HL-60 (cell line): ENCODE data around the gene BHLHE41.

Source experiments
- DNase-seq, 2 experiments: peaks; one replicate each; pipeline ENCODE4 v3.0.0-alpha.2; 2010 to 2020; ENCODE audit warnings: low read depth in 1 of 2, low spot score in 1 of 2
- H3K27ac ChIP-seq: fragments of 250-450 bp; sonication (Bioruptor Pico); replicated peaks from 2 replicates; pipeline ENCODE4 v1.5.1; 2020; ENCODE audit warnings: mild to moderate bottlenecking, moderate library complexity
- H3K27me3 ChIP-seq: fragments of 250-450 bp; sonication (Bioruptor Pico); 2 replicates; pipeline ENCODE4 v1.5.1; 2021; ENCODE audit warnings: mild to moderate bottlenecking, moderate library complexity; ENCODE audit not compliant: insufficient read depth, poor library complexity, severe bottlenecking
- H3K4me3 ChIP-seq: replicated peaks from 2 replicates; pipeline ENCODE4 v1.5.1; 2011; ENCODE audit warnings: mild to moderate bottlenecking, control low read depth, low read length; ENCODE audit not compliant: insufficient read depth
- GABPA ChIP-seq: IDR thresholded peaks from 2 replicates; pipeline ENCODE4 v1.6.1; 2012; ENCODE audit warnings: low read depth
- POLR2AphosphoS5 ChIP-seq: IDR thresholded peaks from 2 replicates; pipeline ENCODE4 v1.6.1; 2012; ENCODE audit warnings: low read depth
- REST ChIP-seq: IDR thresholded peaks from 2 replicates; pipeline ENCODE4 v1.6.1; 2012; ENCODE audit warnings: low read depth; ENCODE audit not compliant: insufficient replicate concordance
- SPI1 ChIP-seq: IDR thresholded peaks from 2 replicates; pipeline ENCODE4 v1.6.1; 2012; ENCODE audit warnings: low read depth, mild to moderate bottlenecking, borderline replicate concordance
- TF ChIP-seq, protein P1 (sequence below): IDR thresholded peaks from one replicate; pipeline ENCODE4 v1.5.1; 2011; ENCODE audit warnings: low read length, control low read depth, inconsistent platforms; ENCODE audit not compliant: insufficient read depth

The BHLHE41 gene

DNA sequence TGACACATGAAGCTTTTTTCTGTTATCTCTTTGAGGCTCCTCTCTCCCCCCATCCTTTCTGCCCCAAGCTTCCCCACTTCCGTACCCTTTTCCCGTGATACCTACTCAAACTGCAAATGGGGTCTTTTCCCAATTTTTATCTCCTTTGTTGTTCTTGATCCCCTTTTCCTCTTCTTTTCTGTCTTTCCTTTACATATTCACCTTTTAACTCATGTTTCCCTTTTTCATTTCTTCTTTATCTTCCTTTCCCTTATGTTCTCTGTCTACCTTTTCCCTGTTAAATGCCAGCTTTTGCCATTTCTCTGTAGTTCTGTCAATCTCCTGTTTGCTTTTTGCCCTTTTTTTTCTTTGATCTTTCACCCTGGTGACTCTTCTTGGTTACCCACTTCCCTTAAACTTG, 2.6 kb upstream of the BHLHE41 start:
- DNase-seq, result no peak
- H3K4me3 ChIP-seq, result no peak overlapping the region
- no peak for TF ChIP-seq GABPA
- TF ChIP-seq REST, result no peak
- TF ChIP-seq POLR2AphosphoS5, result no peak
- TF ChIP-seq SPI1, result no peak
- TF ChIP-seq, protein P1, sequence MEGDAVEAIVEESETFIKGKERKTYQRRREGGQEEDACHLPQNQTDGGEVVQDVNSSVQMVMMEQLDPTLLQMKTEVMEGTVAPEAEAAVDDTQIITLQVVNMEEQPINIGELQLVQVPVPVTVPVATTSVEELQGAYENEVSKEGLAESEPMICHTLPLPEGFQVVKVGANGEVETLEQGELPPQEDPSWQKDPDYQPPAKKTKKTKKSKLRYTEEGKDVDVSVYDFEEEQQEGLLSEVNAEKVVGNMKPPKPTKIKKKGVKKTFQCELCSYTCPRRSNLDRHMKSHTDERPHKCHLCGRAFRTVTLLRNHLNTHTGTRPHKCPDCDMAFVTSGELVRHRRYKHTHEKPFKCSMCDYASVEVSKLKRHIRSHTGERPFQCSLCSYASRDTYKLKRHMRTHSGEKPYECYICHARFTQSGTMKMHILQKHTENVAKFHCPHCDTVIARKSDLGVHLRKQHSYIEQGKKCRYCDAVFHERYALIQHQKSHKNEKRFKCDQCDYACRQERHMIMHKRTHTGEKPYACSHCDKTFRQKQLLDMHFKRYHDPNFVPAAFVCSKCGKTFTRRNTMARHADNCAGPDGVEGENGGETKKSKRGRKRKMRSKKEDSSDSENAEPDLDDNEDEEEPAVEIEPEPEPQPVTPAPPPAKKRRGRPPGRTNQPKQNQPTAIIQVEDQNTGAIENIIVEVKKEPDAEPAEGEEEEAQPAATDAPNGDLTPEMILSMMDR, result no peak
- H3K27me3 ChIP-seq, result peaks cover 32% of the 10 kb centered on the region
- no peak overlapping the region for H3K27ac ChIP-seq

DNA sequence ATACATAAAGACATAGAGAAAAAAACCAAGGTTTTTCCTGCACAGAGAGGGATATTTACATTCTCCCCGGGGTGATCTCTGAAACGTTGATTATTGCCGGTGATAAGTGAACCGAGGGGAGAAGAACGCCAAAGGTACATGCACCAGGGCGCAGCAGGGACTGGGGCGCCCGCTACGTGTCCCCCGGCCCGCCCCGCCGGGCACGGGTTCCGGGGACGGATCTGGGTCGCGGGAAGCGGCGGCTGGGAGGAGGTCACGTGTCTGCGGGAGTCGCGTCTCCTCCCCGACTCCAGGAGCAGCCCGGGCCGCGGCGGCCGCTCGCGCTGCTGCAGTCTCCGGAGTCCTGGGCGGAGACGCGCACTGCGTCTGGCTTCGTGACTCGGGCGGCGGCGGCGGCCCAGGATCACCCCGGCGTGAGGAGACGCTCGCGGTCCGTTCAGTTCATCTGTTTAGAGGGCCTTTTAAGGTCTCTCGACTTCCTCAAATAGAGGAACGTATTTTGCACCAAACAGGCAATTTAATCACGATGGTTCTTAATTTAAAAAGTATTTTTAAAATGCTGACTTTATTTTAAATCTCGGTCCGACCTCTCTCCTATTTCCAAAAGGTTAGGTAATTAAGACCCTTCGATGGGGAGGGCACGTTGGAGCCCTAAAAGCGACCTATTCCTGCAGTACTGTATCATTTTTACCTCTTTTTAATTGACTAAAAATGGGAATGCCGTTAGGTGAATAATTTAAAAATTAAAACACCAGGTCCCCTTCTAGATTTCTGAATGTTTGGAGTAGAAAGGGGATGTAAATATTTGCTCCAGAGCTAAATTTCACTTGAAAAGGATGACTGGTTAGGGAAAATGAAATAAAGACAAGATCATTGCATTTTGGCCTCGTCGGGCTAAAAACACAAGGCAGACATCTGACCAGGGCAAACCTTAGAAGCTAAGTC, 1.8 kb upstream of the BHLHE41 start:
- Histone ChIP-seq H3K4me3 (peak overlapping the region; percentile 54), H3K27ac (no peak overlapping the region), H3K27me3 (peaks cover 35% of the 10 kb centered on the region)
- DNase-seq, result peak in 1 of 2 experiments; percentile 73
- TF ChIP-seq SPI1 (peak; percentile 55; the same call in 1 of the 2 replicates), GABPA (no peak), REST (no peak)
- TF ChIP-seq, protein P1, result no peak

GRCh38 chr12:26125400-26126339, 833 bp upstream of the BHLHE41 start:
- Histone ChIP-seq H3K27me3 (peaks cover 39% of the 10 kb centered on the region), H3K4me3 (peak overlapping the region; percentile 54), H3K27ac (no peak overlapping the region)
- TF ChIP-seq REST (no peak), GABPA (no peak), SPI1 (no peak), POLR2AphosphoS5 (no peak)
- TF ChIP-seq, protein P1, result no peak
- peak in 1 of 2 experiments; percentile 48 for DNase-seq
